ENCODE data around the gene CCR8. TPM values are rescaled to one million over a fixed set of nuclear protein-coding genes. Genes with fewer than 3 reads are reported as not detected.

Gene CCR8
- polyA plus RNA-seq, 1 experiment, result not detected

DNA sequence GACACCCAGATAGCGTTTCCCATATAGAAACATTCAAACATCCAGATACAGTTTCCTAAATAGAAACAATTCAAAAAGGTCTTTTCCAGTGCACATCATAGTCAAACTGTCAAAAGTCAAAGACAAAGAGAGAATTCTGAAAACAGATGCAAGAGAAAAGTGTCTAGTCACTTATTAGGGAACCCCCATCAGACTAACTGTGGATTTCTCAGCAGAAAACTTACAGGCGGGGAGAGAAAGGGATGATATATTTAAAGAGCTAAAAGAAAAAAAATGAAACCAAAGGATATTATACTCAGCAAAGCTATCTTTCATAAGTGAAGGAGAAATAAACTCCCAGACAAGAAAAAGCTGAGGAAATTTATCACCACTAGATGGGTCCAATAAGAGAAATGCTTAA is 27.3 kb upstream of the CCR8 start:
- POLR2A ChIA-PET, result no interaction called here
- DNase-seq (ENCODE audit: low read depth, low spot score), result no peak
- Histone ChIP-seq H3K4me3 (ENCODE audit: low read depth, low read length) (no peak overlapping the region), H3K9me3 (ENCODE audit: control insufficient read depth, insufficient read depth, low read length) (peaks cover 6% of the 10 kb centered on the region), H3K27ac (ENCODE audit: low read depth, low read length) (no peak overlapping the region), H3K27me3 (ENCODE audit: control insufficient read depth, insufficient read depth, low read length) (no peaks in the 10 kb centered on the region)
- no peak for TF ChIP-seq CTCF (IDR thresholded peaks at IDR 0.05; ENCODE audit: low read depth, low read length)
- CTCF ChIA-PET, result interaction anchor here (1.0 to 1.9 kb wide), 2 partner anchors 11 to 14 kb away, joined by 4 to 17 read pairs; no protein-coding TSS in a partner anchor

- no peak for DNase-seq (ENCODE audit: low read depth, low spot score)
- ChIA-PET POLR2A (no interaction called here), CTCF (no interaction called here)
- Histone ChIP-seq H3K27me3 (ENCODE audit: control insufficient read depth, insufficient read depth, low read length) (no peaks in the 10 kb centered on the region), H3K9me3 (ENCODE audit: control insufficient read depth, insufficient read depth, low read length) (no peaks in the 10 kb centered on the region), H3K27ac (ENCODE audit: low read depth, low read length) (no peak overlapping the region), H3K4me3 (ENCODE audit: low read depth, low read length) (no peak overlapping the region)
- TF ChIP-seq CTCF (IDR thresholded peaks at IDR 0.05; ENCODE audit: low read depth, low read length), result no peak
Measured at GRCh38 chr3:39313289-39313688, 16.2 kb upstream of the CCR8 start.

GRCh38 chr3:39315420-39315819 is 14.1 kb upstream of the CCR8 start:
- Histone ChIP-seq H3K4me3 (ENCODE audit: low read depth, low read length) (no peak overlapping the region), H3K9me3 (ENCODE audit: control insufficient read depth, insufficient read depth, low read length) (no peaks in the 10 kb centered on the region), H3K27ac (ENCODE audit: low read depth, low read length) (no peak overlapping the region), H3K27me3 (ENCODE audit: control insufficient read depth, insufficient read depth, low read length) (no peaks in the 10 kb centered on the region)
- CTCF ChIA-PET, result interaction anchor here (0.5 to 1.5 kb wide), 2 partner anchors 9 to 27 kb away, joined by 3 to 4 read pairs; no protein-coding TSS in a partner anchor
- DNase-seq (ENCODE audit: low read depth, low spot score), result no peak
- POLR2A ChIA-PET, result no interaction called here
- no peak for TF ChIP-seq CTCF (IDR thresholded peaks at IDR 0.05; ENCODE audit: low read depth, low read length)

DNA sequence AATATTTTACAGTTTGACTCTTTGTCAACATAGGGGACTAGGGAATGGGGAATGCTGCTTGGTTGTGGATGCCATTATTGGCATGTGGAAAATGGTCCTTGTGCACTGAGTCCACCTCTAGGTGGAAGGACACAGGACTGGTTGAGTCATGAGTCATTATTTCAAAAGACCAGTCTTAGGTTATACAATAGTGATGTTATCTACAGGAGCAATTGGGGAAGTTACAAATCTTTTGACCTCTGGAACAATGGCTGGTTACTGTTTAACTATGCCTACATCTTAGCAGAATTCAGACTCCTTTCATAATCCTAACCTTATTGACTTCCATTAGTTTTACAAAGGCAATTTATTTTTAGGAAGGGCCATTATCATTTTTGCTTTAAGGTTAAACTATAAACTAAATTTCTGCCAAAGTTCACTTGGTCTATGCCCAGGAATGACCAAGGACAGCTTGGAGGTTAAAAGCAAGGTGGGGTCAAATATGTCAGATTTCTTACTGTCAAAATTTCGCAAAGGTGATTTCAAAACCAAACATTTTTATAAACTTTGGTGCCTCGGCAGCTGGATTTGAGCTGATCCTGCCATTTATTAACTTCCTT is 11.8 kb upstream of the CCR8 start:
- Histone ChIP-seq H3K27me3 (ENCODE audit: control insufficient read depth, insufficient read depth, low read length) (no peaks in the 10 kb centered on the region), H3K4me3 (ENCODE audit: low read depth, low read length) (no peak overlapping the region), H3K27ac (ENCODE audit: low read depth, low read length) (no peak overlapping the region), H3K9me3 (ENCODE audit: control insufficient read depth, insufficient read depth, low read length) (no peaks in the 10 kb centered on the region)
- TF ChIP-seq CTCF (IDR thresholded peaks at IDR 0.05; ENCODE audit: low read depth, low read length), result no peak
- DNase-seq (ENCODE audit: low read depth, low spot score), result no peak
- POLR2A ChIA-PET, result no interaction called here
- CTCF ChIA-PET, result interaction anchor here (1.0 to 1.4 kb wide), 2 partner anchors 25 to 27 kb away, joined by 3 to 5 read pairs; no protein-coding TSS in a partner anchor

- H3K9me3 ChIP-seq (ENCODE audit: control insufficient read depth, insufficient read depth, low read length), result no peaks in the 10 kb centered on the region
- no peak overlapping the region for H3K4me3 ChIP-seq (ENCODE audit: low read depth, low read length)
- CTCF ChIA-PET, result interaction anchor here (1.0 to 1.5 kb wide), 3 partner anchors 26 to 30 kb away, joined by 3 to 5 read pairs (median 5); no protein-coding TSS in a partner anchor
Measured at GRCh38 chr3:39318301-39318700, 11.2 kb upstream of the CCR8 start.

More at GRCh38 chr3:39318301-39318700, 11.2 kb upstream of the CCR8 start:
- no peak for DNase-seq (ENCODE audit: low read depth, low spot score)
- POLR2A ChIA-PET, result no interaction called here
- TF ChIP-seq CTCF (IDR thresholded peaks at IDR 0.05; ENCODE audit: low read depth, low read length), result no peak
- H3K27me3 ChIP-seq (ENCODE audit: control insufficient read depth, insufficient read depth, low read length), result no peaks in the 10 kb centered on the region
- no peak overlapping the region for H3K27ac ChIP-seq (ENCODE audit: low read depth, low read length)
